Keratinocyte (primary cell): ENCODE results near the gene CEP131. TPM values are rescaled to one million over a fixed set of nuclear protein-coding genes. Genes with fewer than 3 reads are reported as not detected.

Experiments used
- DNase-seq: peaks from one replicate; pipeline ENCODE4 v3.0.0-alpha.2; 2011; ENCODE audit warnings: low read depth, missing footprints, low spot score
- FAIRE-seq: peaks from 2 replicates; lab custom pipeline; 2011; peaks lifted over from hg19 to GRCh38; lab: Jason Lieb, UNC
- H2AFZ ChIP-seq: 2 replicates; pipeline ENCODE4 v1.6.0; 2012; ENCODE audit warnings: low read length, control low read depth, inconsistent platforms; ENCODE audit not compliant: control insufficient read depth
- H3K27ac ChIP-seq: 2 replicates; pipeline ENCODE4 v1.5.1; 2011; ENCODE audit warnings: low read length; ENCODE audit not compliant: control insufficient read depth, insufficient read depth
- H3K27me3 ChIP-seq: 3 replicates; pipeline ENCODE4 v1.6.0; 2011; ENCODE audit warnings: low read length; ENCODE audit not compliant: control insufficient read depth, insufficient read depth; ENCODE audit errors: extremely low read depth
- H3K36me3 ChIP-seq, 2 experiments: 2 replicates in 1 of 2; 3 replicates in 1 of 2; pipeline ENCODE4 v1.5.1; 2011; ENCODE audit warnings: low read length in 2 of 2, mild to moderate bottlenecking in 1 of 2; ENCODE audit not compliant: control insufficient read depth in 2 of 2, insufficient read depth in 2 of 2; ENCODE audit errors: extremely low read depth in 1 of 2
- H3K4me1 ChIP-seq: 3 replicates; pipeline ENCODE4 v1.5.1; 2011; ENCODE audit warnings: low read length; ENCODE audit not compliant: control insufficient read depth, insufficient read depth; ENCODE audit errors: extremely low read depth
- H3K4me2 ChIP-seq: 3 replicates; pipeline ENCODE4 v1.6.0; 2011; ENCODE audit warnings: low read depth, low read length; ENCODE audit not compliant: control insufficient read depth, insufficient read depth; ENCODE audit errors: extremely low read depth
- H3K4me3 ChIP-seq, 3 experiments: fragments of 200-600 bp in 1 of 3; sonication (generic) in 1 of 3; 2 replicates in 2 of 3; 3 replicates in 1 of 3; pipeline ENCODE4 v1.5.1; 2011 to 2016; ENCODE audit warnings: low read length in 3 of 3, mild to moderate bottlenecking in 3 of 3, control low read depth in 2 of 3, inconsistent platforms in 1 of 3, low read depth in 1 of 3, mixed read lengths in 1 of 3, mixed run types in 1 of 3, moderate library complexity in 1 of 3; ENCODE audit not compliant: control insufficient read depth in 2 of 3, insufficient read depth in 2 of 3; ENCODE audit errors: extremely low read depth in 1 of 3
- H3K79me2 ChIP-seq: 2 replicates; pipeline ENCODE4 v1.6.0; 2012; ENCODE audit warnings: low read length; ENCODE audit not compliant: control insufficient read depth, insufficient read depth
- H3K9ac ChIP-seq: 3 replicates; pipeline ENCODE4 v1.6.0; 2011; ENCODE audit warnings: low read length; ENCODE audit not compliant: control insufficient read depth, insufficient read depth; ENCODE audit errors: extremely low read depth
- H3K9me1 ChIP-seq: 3 replicates; pipeline ENCODE4 v1.6.0; 2011; ENCODE audit warnings: low read length; ENCODE audit not compliant: control insufficient read depth, insufficient read depth; ENCODE audit errors: extremely low read depth
- H3K9me3 ChIP-seq: 2 replicates; pipeline ENCODE4 v1.5.1; 2012; ENCODE audit warnings: low read depth, low read length; ENCODE audit not compliant: control insufficient read depth
- H4K20me1 ChIP-seq: 3 replicates; pipeline ENCODE4 v1.6.0; 2011; ENCODE audit warnings: low read length; ENCODE audit not compliant: control insufficient read depth, insufficient read depth; ENCODE audit errors: extremely low read depth
- EZH2 ChIP-seq: IDR thresholded peaks from one replicate; pipeline ENCODE4 v1.6.1; 2012; ENCODE audit warnings: inconsistent platforms, mild to moderate bottlenecking, low read length, moderate library complexity
- dilution Hi-C: fragments of 300-500 bp; cut with MboI; formaldehyde crosslinking; loops from one replicate; pipeline ENCODE4 v1.7.0; 2020; ENCODE audit warnings: low sequenced_read_pairs; ENCODE audit not compliant: extremely low pct_ligation_motif_present
- polyA plus RNA-seq, 5 experiments: library from polyadenylated mRNA; depleted of rRNA in 3 of 5; stranded (reverse) in 3 of 5; stranded (forward) in 1 of 5; unstranded in 1 of 5; fragments of >200 nt; gene quantifications; 1 replicate in 1 of 5; 2 replicates in 3 of 5; 3 replicates in 1 of 5; pipeline versions ENCODE4 v1.2.1 to v1.2.3, GENCODE V29; 2011 to 2012; ENCODE audit warnings: missing spikeins in 2 of 5, low read depth in 1 of 5, low replicate concordance in 1 of 5
- TF ChIP-seq, protein P1 (sequence below), 3 experiments: IDR thresholded peaks in 1 of 3; conservative IDR thresholded peaks in 1 of 3; optimal IDR thresholded peaks in 1 of 3; 2 replicates in 2 of 3; 3 replicates in 1 of 3; pipeline versions ENCODE3 to v1.5.1; 2011; ENCODE audit warnings: low read length in 3 of 3, mild to moderate bottlenecking in 3 of 3, moderate library complexity in 2 of 3, control low read depth in 1 of 3, inconsistent platforms in 1 of 3; ENCODE audit not compliant: insufficient read depth in 2 of 3; ENCODE audit errors: extremely low read depth in 1 of 3

The CEP131 gene
- polyA plus RNA-seq, 1 donor (not counting 4 experiments of a cell fraction or from before 2014, with no cell fraction given), result 2.6 TPM

DNA sequence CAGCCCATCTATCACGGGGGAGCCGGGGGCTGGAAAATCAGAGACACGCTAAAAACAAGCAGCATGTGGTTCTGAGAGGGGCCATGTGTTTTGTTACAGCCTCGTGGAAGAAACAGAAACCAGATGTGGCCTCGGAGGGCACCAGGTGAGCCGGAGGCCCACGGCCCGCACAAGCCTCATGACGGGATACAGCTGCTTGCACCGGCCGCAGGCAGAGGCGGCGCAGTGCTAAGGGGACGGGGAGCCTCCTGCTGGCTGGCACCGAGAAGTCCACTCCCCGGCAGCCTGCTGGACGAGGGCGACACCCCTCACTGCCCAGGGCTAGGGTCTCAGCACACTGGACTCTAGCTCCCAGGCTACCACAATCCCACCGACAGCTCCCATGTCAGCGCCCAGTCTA lies 35.5 kb upstream of the CEP131 start:
- no peak for FAIRE-seq
- H4K20me1 ChIP-seq, result peaks cover 12% of the 10 kb centered on the region
- H3K9ac ChIP-seq, result no peak overlapping the region
- TF ChIP-seq EZH2, result no peak
- TF ChIP-seq, protein P1, sequence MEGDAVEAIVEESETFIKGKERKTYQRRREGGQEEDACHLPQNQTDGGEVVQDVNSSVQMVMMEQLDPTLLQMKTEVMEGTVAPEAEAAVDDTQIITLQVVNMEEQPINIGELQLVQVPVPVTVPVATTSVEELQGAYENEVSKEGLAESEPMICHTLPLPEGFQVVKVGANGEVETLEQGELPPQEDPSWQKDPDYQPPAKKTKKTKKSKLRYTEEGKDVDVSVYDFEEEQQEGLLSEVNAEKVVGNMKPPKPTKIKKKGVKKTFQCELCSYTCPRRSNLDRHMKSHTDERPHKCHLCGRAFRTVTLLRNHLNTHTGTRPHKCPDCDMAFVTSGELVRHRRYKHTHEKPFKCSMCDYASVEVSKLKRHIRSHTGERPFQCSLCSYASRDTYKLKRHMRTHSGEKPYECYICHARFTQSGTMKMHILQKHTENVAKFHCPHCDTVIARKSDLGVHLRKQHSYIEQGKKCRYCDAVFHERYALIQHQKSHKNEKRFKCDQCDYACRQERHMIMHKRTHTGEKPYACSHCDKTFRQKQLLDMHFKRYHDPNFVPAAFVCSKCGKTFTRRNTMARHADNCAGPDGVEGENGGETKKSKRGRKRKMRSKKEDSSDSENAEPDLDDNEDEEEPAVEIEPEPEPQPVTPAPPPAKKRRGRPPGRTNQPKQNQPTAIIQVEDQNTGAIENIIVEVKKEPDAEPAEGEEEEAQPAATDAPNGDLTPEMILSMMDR (optimal IDR thresholded peaks at IDR 0.05 in 1 of 3, IDR thresholded peaks at IDR 0.05 in 1 of 3, conservative IDR thresholded peaks at IDR 0.05 in 1 of 3; ENCODE audit: extremely low read depth in 1 of 3, insufficient read depth in 2 of 3, low read length in 3 of 3), result no peak
- peaks cover 4% of the 10 kb centered on the region for H3K79me2 ChIP-seq
- dilution Hi-C loops, result no loop called here
- no peaks in the 10 kb centered on the region for H3K9me1 ChIP-seq
- H3K4me3 ChIP-seq, result no peak overlapping the region
- no peak overlapping the region for H3K4me2 ChIP-seq
- no peak overlapping the region for H2AFZ ChIP-seq
- H3K36me3 ChIP-seq, result peaks cover 17 to 40% of the 10 kb centered on the region in 2 experiments
- no peak overlapping the region for H3K27ac ChIP-seq
- no peaks in the 10 kb centered on the region for H3K9me3 ChIP-seq
- peaks cover 14% of the 10 kb centered on the region for H3K4me1 ChIP-seq
- no peak for DNase-seq
- no peaks in the 10 kb centered on the region for H3K27me3 ChIP-seq

DNA sequence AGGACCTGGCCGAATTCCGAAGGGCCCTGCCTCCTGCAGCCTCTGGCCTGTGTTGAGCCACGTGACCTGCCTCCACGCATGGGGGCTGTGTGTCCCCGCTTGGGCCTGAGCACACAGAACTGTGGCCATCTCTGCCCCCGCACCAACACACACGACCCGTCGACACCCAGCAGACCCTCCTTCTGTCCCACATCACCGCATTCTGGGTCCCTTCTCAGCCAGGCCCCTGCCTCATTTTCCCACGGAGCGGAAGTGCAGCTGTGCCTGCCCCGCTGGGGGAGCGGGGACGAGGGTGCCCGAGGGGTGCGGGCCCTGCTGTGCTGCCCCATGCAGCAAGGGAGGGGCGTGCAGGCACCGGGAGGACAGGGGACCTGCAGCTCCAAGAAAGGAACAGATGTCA lies 34.8 kb upstream of the CEP131 start:
- dilution Hi-C loops, result no loop called here
- Histone ChIP-seq H3K9me3 (no peaks in the 10 kb centered on the region), H3K4me3 (no peak overlapping the region), H3K79me2 (peaks cover 4% of the 10 kb centered on the region), H3K27me3 (no peaks in the 10 kb centered on the region), H3K27ac (no peak overlapping the region), H3K4me2 (no peak overlapping the region), H3K4me1 (peaks cover 14% of the 10 kb centered on the region), H3K36me3 (peaks cover 17 to 39% of the 10 kb centered on the region in 2 experiments), H2AFZ (no peak overlapping the region), H3K9me1 (no peaks in the 10 kb centered on the region), H4K20me1 (peaks cover 12% of the 10 kb centered on the region), H3K9ac (no peak overlapping the region)
- DNase-seq (no peak), FAIRE-seq (no peak)
- TF ChIP-seq EZH2, result no peak
- TF ChIP-seq, protein P1 (optimal IDR thresholded peaks at IDR 0.05 in 1 of 3, IDR thresholded peaks at IDR 0.05 in 1 of 3, conservative IDR thresholded peaks at IDR 0.05 in 1 of 3; ENCODE audit: extremely low read depth in 1 of 3, insufficient read depth in 2 of 3, low read length in 3 of 3), result no peak
